Esophagus muscularis mucosa (tissue), 4 donors: ENCODE data around the gene GRM6. TPM values are rescaled to one million over a fixed set of nuclear protein-coding genes. Genes with fewer than 3 reads are reported as not detected.

Experiments used
- DNase-seq: peaks from one replicate; pipeline ENCODE4 v3.0.0-alpha.2; 2017; ENCODE audit errors: extremely low spot score
- H3K27ac ChIP-seq, 4 donors: fragments of 200-600 bp; sonication (generic); replicated peaks in 1 of 4; 1 replicate in 3 of 4; 2 replicates in 1 of 4; pipeline ENCODE4 v1.5.1; 2016 to 2019; ENCODE audit warnings: mild to moderate bottlenecking in 1 of 4
- H3K27me3 ChIP-seq, 4 donors: fragments of 200-600 bp; sonication (generic); one replicate each; pipeline versions ENCODE4 v1.5.1 to v1.6.0; 2016 to 2019
- H3K36me3 ChIP-seq, 4 donors: fragments of 200-600 bp; sonication (generic); one replicate each; pipeline ENCODE4 v1.5.1; 2016 to 2019
- H3K4me1 ChIP-seq, 4 donors: fragments of 200-600 bp; sonication (generic); one replicate each; pipeline ENCODE4 v1.5.1; 2016 to 2019
- H3K4me3 ChIP-seq, 4 donors: fragments of 200-600 bp; sonication (generic); 1 replicate in 2 of 4; 2 replicates in 2 of 4; pipeline ENCODE4 v1.5.1; 2016 to 2019; ENCODE audit warnings: mild to moderate bottlenecking in 4 of 4, moderate library complexity in 1 of 4
- H3K9me3 ChIP-seq, 4 donors: fragments of 200-600 bp; sonication (generic); 1 replicate in 3 of 4; 2 replicates in 1 of 4; pipeline ENCODE4 v1.5.1; 2016 to 2019
- CTCF ChIP-seq, 3 experiments: fragments of 200-600 bp in 2 of 3; fragments of 450-650 bp in 1 of 3; sonication (generic) in 2 of 3; IDR thresholded peaks; one replicate each; pipeline ENCODE4 v1.5.1; 2017 to 2019; ENCODE audit warnings: antibody characterized with exemption in 3 of 3, mild to moderate bottlenecking in 2 of 3, moderate library complexity in 1 of 3
- EP300 ChIP-seq: sonication (generic); formaldehyde crosslinking; IDR thresholded peaks from one replicate; pipeline ENCODE4 v1.6.1; 2017; ENCODE audit warnings: antibody characterized with exemption
- POLR2A ChIP-seq: fragments of 450-650 bp; IDR thresholded peaks from one replicate; pipeline ENCODE4 v1.6.1; 2017; ENCODE audit warnings: antibody characterized with exemption, moderate library complexity, mild to moderate bottlenecking, low read depth
- POLR2AphosphoS5 ChIP-seq, 2 donors: sonication (generic); formaldehyde crosslinking; IDR thresholded peaks; one replicate each; pipeline ENCODE4 v1.6.1; 2017; ENCODE audit warnings: antibody characterized with exemption in 2 of 2
- WGBS: methylation state at CpG from one replicate; pipeline ENCODE4 v1.1.5; 2018; 5-methylcytosine and 5-hydroxymethylcytosine counted together
- intact Hi-C: fragments of 100-400 bp; cut with DNase I; formaldehyde crosslinking; loops from one replicate; pipeline ENCODE4 v1.15.1; 2023
- total RNA-seq, 4 donors: library from RNA; depleted of rRNA; stranded (reverse); fragments of >200 nt; gene quantifications; one replicate each; pipeline versions ENCODE4 v1.1.0 to v1.2.1, GENCODE V29; 2016

GRM6 gene
- total RNA-seq, 4 donors from 2014 or later = not detected

GRCh38 chr5:178992291-178992895, 2.7 kb downstream of the GRM6 start:
- Histone ChIP-seq H3K36me3 (no peaks in the 10 kb centered on the region), H3K27ac (no peak overlapping the region), H3K27me3 (peaks cover 0 to 64% (median 0%) of the 10 kb centered on the region in 4 donors), H3K4me3 (no peak overlapping the region), H3K9me3 (peaks cover 0 to 31% (median 17%) of the 10 kb centered on the region in 4 donors), H3K4me1 (peaks cover 0 to 16% (median 3%) of the 10 kb centered on the region in 4 donors)
- intact Hi-C loops = no loop called here
- 65% methylated on average over 9 of the region's 9 CpGs for WGBS
- TF ChIP-seq CTCF (IDR thresholded peaks at IDR 0.05) (no peak), POLR2A (no peak), EP300 (no peak)
- no peak for DNase-seq

GRCh38 chr5:178991190-178992145, 3.7 kb downstream of the GRM6 start:
- H3K27me3 ChIP-seq = peaks cover 0 to 56% (median 0%) of the 10 kb centered on the region in 4 donors
- peaks cover 0 to 16% (median 3%) of the 10 kb centered on the region in 4 donors for H3K4me1 ChIP-seq
- H3K4me3 ChIP-seq = no peak overlapping the region
- no peak overlapping the region for H3K27ac ChIP-seq
- no peak for DNase-seq
- H3K9me3 ChIP-seq = peaks cover 0 to 41% (median 24%) of the 10 kb centered on the region in 4 donors
- intact Hi-C loops = no loop called here
- WGBS = 94% methylated on average over 18 of the region's 28 CpGs
- TF ChIP-seq CTCF (IDR thresholded peaks at IDR 0.05) (no peak), EP300 (no peak), POLR2A (no peak), POLR2AphosphoS5 (IDR thresholded peaks at IDR 0.05) (no peak)
- no peaks in the 10 kb centered on the region for H3K36me3 ChIP-seq

- Histone ChIP-seq H3K9me3 (peaks cover 0 to 50% (median 33%) of the 10 kb centered on the region in 4 donors), H3K4me1 (peaks cover 0 to 16% (median 3%) of the 10 kb centered on the region in 4 donors), H3K36me3 (no peaks in the 10 kb centered on the region), H3K4me3 (no peak overlapping the region), H3K27ac (no peak overlapping the region), H3K27me3 (peaks cover 0 to 46% (median 0%) of the 10 kb centered on the region in 4 donors)
- DNase-seq = no peak
- intact Hi-C loops = no loop called here
- WGBS = 86% methylated on average over 12 of the region's 12 CpGs
- TF ChIP-seq CTCF (IDR thresholded peaks at IDR 0.05) (no peak), POLR2AphosphoS5 (IDR thresholded peaks at IDR 0.05) (no peak), EP300 (no peak), POLR2A (no peak)
These were observed 4.6 kb downstream of the GRM6 start for GRCh38 chr5:178990491-178990890.

- Histone ChIP-seq H3K9me3 (peaks cover 0 to 59% (median 43%) of the 10 kb centered on the region in 4 donors), H3K36me3 (no peaks in the 10 kb centered on the region), H3K27me3 (peaks cover 0 to 34% (median 0%) of the 10 kb centered on the region in 4 donors), H3K4me3 (no peak overlapping the region), H3K27ac (no peak overlapping the region), H3K4me1 (peaks cover 0 to 5% (median 0%) of the 10 kb centered on the region in 4 donors)
- WGBS = 92% methylated on average over 7 of the region's 7 CpGs
- DNase-seq = no peak
- TF ChIP-seq POLR2AphosphoS5 (IDR thresholded peaks at IDR 0.05) = no peak
- TF ChIP-seq POLR2A = no peak
- TF ChIP-seq EP300 = no peak
- TF ChIP-seq CTCF (IDR thresholded peaks at IDR 0.05) = no peak
- intact Hi-C loops = no loop called here
These were observed 5.8 kb downstream of the GRM6 start for GRCh38 chr5:178989311-178989710.
